ENCODE measurements around the gene CREB5.

CREB5 gene

DNA sequence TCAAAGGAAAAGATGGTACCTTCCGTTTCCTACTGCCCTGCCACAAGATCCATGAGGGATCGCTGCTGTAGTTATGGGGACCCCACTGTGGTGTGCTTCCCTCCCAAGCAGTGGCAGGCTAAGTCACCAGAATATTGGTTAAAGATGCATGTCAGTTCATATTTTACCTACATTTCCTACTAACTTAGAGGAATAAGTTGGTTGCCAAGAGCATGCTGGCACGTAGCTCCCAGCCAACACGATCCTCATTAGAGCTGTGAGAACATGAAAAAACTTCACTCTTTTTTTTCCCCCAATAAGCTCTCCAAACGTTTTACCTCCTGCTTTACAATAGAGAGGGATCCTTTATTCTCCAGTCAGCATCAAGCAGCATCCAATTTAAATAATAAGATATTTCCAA, 342.1 kb downstream of the CREB5 start:
- DNase-seq (ENCODE audit: extremely low read depth, low read depth) = no peak
- TF ChIP-seq, protein P1, sequence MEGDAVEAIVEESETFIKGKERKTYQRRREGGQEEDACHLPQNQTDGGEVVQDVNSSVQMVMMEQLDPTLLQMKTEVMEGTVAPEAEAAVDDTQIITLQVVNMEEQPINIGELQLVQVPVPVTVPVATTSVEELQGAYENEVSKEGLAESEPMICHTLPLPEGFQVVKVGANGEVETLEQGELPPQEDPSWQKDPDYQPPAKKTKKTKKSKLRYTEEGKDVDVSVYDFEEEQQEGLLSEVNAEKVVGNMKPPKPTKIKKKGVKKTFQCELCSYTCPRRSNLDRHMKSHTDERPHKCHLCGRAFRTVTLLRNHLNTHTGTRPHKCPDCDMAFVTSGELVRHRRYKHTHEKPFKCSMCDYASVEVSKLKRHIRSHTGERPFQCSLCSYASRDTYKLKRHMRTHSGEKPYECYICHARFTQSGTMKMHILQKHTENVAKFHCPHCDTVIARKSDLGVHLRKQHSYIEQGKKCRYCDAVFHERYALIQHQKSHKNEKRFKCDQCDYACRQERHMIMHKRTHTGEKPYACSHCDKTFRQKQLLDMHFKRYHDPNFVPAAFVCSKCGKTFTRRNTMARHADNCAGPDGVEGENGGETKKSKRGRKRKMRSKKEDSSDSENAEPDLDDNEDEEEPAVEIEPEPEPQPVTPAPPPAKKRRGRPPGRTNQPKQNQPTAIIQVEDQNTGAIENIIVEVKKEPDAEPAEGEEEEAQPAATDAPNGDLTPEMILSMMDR (IDR thresholded peaks at IDR 0.05; ENCODE audit: low read depth, low read length) = no peak

DNA sequence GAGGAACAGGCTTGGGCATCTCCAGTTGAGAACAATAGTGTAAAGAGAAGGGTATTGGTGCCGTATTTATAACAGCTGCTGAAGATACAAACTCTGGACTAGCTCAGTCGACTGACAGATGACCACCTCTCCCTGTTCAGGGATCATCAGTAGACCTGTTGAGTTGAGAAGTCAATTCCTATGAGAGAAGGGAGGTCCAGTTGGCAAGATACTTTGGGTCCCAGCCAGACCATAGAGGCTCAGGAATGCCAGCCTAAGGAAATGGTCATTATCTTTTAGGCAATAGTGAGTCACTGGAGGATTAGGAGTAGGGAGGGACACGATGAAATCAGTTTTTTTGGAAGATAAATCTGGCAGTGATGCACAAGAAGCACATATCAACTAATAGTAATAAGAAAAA, 342.9 kb downstream of the CREB5 start:
- TF ChIP-seq, protein P1 (IDR thresholded peaks at IDR 0.05; ENCODE audit: low read depth, low read length) = no peak
- DNase-seq (ENCODE audit: extremely low read depth, low read depth) = no peak

DNA sequence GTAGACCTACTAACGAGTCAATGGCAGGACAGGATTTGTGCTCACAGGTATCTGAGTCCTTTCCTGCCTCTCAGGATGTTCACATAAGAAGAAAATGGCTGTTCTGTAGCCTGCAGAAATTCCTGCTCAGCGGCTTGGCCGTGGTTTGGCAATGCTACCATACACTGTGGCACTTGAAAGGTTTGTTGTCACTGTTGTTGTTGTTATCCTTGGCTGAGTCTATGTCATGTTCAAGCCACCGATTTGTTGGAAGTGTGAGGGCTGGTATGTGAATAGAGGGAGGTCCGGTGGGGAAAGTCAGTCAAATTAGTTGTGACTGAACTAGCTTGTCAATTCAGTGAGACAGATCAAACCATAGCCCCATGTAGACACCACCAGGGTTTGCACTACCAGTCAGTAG, 345.9 kb downstream of the CREB5 start:
- DNase-seq (ENCODE audit: extremely low read depth, low read depth) = no peak
- TF ChIP-seq, protein P1 (IDR thresholded peaks at IDR 0.05; ENCODE audit: low read depth, low read length) = no peak

DNA sequence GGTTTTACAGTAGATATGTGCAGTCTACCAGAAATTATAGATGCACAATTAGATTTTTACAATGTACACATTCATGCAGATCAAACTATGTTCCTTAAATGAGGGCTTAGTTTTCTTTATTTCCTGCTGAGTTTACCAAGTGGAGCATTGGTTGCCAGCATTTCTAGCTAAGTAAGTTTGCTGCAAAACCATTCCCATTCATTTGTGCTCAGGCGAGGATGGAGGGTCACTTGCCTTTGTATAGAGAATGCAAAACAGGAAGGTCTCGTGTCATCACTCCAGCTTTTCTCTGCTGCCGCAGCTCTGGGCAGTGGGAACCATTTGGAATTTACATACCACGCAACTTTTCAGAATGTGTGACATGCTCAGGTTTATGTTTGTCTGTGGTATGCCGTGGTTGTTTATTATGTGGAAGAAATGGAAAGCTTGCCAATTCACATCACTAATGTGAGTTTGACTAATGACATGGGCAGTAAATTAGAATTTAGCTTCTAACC, 347.2 kb downstream of the CREB5 start:
- DNase-seq (ENCODE audit: extremely low read depth, low read depth) = no peak
- TF ChIP-seq, protein P1 (IDR thresholded peaks at IDR 0.05; ENCODE audit: low read depth, low read length) = no peak

DNA sequence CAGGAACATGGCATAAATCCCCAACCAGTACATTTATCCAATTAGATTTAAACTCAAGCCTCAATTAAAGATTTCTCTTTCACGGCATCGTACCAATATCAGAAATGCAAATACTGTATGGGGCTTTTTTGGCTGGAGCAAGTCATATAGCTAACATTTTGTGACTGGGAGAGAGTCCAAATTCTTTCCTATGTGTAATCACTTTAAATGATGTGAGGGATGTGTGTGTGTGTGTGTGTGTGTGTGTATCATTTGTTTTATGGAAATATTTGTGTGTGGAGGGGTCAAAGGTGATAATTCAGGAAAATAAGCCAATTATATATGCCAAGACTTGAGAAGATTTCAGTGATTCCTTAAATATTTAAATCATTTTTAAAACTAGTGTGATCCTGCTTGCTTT, 349.2 kb downstream of the CREB5 start:
- TF ChIP-seq, protein P1 (IDR thresholded peaks at IDR 0.05; ENCODE audit: low read depth, low read length) = no peak
- no peak for DNase-seq (ENCODE audit: extremely low read depth, low read depth)

DNA sequence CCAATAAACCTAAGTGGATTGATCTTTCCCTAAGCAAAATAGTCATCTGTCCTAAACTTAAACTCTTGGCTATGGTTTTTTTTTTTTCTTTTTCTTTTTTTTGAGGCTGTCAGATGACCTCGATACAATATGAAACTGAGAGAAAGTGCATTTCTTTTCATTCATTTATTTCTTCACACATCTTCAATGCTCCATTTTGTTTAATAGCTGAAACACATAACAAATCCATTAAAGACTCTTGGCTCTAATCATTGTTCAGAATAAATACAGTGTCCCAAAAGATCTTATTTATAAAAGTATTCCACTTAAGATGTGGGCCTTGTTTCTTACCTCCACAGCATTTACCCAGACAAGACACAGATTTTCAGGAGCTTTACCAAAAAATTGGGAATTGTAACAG, 350.3 kb downstream of the CREB5 start:
- DNase-seq (ENCODE audit: extremely low read depth, low read depth) = no peak

DNA sequence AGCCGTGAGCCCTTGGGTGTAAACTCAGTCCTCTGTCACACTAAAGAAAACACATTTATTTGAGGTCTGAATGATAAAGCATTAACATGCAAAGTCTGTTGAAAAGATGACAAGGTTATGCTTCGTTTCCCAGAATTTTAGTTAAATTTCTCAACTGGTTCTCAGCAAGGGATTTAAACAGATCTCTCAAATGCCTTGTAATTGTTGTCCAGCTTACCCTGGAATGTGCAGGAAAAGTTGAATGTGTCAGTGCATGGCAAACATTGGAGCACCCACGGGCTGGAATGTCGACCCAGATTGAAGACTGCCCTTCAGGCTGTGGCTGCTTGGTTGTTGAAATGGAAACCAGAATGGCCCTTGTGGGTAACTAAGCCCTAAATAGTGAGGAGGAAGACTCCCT, 354.0 kb downstream of the CREB5 start:
- DNase-seq (ENCODE audit: extremely low read depth, low read depth) = no peak
- TF ChIP-seq, protein P1 (IDR thresholded peaks at IDR 0.05; ENCODE audit: low read depth, low read length) = no peak

More for the DNA sequence above, 350.3 kb downstream of the CREB5 start:
- TF ChIP-seq, protein P1 (IDR thresholded peaks at IDR 0.05; ENCODE audit: low read depth, low read length) = no peak

Measured in AG09319 (cell line).